Activated CD4-positive, alpha-beta T cell treated with anti-CD3 and anti-CD28 coated beads for 48 hours (primary cell): ENCODE measurements around the gene RPL10A.
"Not testable (repeated sequence)": the region's sequence is repeated elsewhere in the genome, so short reads cannot be mapped to it uniquely, and the experiment has no call there.

Experiments used
- DNase-seq: peaks from one replicate; pipeline ENCODE4 v3.0.0-alpha.2; 2020

RPL10A gene

DNA sequence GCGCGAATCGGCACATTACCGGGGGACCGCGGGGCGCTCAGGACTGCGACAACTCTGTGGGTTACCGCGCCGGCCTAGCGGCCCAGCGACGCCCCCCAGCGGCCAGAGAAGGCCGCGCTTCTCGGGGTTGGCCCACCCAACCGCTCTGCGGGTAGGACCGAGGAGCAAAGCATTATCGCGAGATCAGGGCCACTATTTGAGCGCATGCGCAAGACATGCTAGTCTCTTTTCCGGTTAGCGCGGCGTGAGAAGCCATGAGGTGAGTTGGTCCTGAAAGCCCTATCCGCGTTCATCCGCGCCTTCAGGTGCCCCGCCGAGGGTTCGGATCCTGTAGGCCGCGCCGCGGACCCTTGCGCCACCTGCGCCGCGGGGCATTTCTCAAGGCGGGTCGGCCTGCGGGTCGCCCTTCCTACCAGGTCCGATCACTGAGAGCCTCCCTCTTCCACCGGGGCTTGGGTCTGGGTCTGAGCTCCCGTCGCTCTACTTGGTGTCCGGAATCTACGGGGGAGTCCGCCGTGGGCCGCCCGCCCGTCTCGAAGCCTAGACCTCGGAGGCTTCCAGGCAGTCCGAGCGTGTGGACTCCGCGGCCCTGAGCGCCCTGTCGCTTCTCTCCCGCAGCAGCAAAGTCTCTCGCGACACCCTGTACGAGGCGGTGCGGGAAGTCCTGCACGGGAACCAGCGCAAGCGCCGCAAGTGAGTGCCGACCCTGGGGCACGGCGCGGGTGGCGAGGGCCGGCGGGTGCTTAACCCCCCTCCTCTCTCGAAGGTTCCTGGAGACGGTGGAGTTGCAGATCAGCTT lies at the start of gene RPL10A:
Gene RPL10A (plus strand): TSS at position 221 of the 799 bp plus-strand sequence. CDS start 34 bp downstream, at position 255.
- DNase-seq: peak; percentile 97

DNA sequence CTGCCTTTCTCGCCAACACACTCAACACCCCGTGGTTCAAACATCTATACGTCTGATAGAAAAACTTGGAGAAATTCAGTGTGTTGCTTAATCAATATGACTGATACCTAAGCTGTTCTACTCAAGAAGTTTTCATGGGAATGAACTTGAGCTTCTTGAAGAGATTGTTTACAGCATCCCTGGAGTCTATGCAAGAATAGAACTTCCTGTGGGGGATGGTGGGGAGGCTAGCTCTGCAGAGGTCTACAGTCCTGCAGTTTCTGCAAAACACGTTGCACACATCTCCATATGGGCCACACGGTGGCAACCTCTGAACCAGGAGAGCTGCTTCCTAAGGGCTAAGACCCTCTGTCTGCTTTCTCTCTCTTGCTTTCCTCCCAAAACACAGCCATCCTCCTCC lies 48.8 kb upstream of the RPL10A start:
- DNase-seq: peak; percentile 13

DNA sequence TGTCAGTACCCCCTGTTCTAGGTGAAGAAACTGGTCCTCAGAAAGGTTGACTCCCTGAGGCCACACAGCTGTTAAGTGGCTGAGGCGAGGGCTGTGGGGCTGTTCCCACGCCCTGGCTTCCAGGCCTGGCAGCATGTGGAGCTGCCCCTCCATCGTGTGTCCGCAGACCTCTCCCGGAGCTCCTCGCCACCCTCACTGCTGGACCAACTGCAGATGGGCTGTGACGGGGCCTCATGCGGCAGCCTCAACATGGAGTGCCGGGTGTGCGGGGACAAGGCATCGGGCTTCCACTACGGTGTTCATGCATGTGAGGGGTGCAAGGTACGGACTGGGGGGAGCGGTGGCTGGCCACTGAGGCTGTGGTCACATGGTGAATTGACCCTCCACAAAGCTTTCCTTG lies 48.2 kb upstream of the RPL10A start:
- no peak for DNase-seq

DNA sequence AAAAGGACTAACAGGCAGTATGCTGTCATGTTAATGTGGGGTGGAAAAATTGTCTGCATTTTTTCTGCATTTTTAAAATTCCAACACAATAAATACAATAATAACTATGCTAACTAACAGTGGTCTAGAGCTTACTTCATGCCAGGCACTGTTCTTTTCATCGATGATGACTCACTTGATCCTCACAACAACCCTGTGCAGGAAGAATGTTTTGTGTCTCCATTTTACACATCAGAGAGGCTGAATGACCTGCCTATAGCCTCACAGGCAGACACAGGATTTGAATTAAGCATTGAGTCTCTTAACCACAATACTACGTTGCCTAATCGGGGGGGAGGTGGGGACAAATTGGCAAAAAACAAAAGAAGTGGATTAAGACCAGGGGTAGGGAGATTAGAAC lies 42.9 kb upstream of the RPL10A start:
- no peak for DNase-seq

DNA sequence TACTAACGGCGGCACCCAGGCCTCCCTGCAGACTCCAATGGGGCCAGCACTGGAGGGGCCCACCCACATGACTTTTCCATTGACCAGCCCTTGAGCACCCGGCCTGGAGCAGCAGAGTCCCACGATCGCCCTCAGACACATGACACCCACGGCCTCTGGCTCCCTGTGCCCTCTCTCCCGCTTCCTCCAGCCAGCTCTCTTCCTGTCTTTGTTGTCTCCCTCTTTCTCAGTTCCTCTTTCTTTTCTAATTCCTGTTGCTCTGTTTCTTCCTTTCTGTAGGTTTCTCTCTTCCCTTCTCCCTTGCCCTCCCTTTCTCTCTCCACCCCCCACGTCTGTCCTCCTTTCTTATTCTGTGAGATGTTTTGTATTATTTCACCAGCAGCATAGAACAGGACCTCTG lies 42.1 kb upstream of the RPL10A start:
- no peak for DNase-seq

DNA sequence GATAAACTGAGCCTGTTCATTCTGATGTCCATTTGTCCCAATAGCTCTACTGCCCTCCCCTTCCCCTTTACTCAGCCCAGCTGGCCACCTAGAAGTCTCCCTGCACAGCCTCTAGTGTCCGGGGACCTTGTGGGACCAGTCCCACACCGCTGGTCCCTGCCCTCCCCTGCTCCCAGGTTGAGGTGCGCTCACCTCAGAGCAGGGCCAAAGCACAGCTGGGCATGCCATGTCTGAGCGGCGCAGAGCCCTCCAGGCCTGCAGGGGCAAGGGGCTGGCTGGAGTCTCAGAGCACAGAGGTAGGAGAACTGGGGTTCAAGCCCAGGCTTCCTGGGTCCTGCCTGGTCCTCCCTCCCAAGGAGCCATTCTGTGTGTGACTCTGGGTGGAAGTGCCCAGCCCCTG lies 40.8 kb upstream of the RPL10A start:
- no peak for DNase-seq

DNA sequence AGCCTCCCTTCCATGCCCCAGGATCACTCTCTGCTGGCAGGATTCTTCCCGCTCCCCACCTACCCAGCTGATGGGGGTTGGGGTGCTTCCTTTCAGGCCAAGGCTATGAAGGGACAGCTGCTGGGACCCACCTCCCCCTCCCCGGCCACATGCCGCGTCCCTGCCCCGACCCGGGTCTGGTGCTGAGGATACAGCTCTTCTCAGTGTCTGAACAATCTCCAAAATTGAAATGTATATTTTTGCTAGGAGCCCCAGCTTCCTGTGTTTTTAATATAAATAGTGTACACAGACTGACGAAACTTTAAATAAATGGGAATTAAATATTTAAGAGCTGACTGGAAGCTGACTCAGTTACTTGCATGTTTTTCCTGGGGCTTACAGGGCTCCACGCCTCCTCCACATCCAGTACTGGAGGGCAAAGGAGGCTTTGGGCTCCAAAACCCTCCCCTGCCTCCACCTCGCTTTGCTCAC lies 40.3 kb upstream of the RPL10A start:
- no peak for DNase-seq

DNA sequence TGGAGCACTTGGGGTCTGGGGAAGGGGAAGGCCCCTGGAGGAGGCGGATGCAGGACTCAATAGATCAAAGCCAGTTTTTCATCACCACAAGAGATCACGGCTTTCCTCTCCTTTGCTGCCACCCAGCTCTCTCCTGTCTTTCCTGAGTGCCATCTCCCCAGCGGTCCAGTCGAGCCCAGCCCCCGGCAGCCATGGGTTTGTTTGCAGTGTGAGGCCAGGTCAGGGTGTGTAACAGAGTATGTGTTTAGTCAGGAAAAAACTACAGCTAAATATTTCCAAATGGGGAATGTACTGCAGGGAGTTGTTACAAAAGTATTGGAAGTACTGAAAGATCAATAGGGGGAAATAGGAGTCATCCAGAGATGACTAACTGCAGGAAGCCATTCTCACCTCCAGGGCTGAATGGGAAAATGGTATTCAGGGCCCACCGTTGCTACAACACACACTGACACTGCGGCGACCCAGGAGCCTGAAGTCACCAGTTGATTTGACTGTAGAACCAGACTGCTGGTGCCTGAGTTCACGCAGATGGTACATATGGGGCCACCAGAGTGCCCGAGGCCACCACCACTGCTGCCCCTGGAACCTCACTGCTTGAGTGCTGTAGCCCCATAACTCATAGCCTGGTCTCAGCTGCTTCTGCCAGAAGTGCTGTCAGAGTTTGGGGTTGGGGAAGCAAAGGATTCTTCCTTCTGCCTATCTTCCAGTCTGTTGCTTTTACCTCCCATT lies 39.6 kb upstream of the RPL10A start:
- no peak for DNase-seq

DNA sequence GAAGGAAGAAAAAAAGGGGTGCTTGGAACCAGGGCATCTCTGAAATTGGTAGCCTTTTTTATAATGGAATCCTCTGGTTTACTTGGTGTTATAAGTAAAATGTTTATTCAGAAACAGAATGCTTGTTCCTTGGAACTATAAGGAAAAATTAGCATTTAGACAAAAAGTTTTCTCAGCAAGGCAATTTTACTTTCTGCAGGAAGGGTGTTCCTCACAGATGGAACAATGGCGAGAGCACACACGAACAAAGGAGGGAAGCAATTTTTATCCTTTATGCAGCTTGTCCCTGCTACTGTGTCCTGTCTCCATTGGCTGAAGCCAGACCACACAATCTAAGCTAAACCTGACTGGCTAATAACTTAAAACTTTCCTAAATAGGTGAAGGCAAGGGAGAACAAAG lies 38.7 kb upstream of the RPL10A start:
- DNase-seq: no peak

DNA sequence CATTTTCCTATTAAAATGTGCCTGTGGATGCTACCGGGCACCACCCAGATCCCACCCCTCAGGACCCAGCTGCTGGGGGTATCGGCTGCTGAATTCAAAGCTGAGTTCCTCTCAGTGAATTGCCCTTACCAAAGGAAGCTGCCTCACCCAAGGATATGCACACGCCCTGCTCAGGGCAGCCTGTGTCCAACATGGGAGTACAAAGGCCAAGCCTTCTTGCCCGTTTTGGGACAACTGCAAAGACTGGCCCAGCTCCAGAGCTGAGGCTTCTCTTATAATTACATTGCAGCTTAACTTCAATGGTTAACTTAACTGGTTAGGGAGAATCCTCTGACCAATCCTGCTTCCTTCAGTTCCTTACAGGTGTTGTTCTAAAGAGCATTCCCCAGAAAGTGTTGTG lies 35.9 kb upstream of the RPL10A start:
- no peak for DNase-seq

DNA sequence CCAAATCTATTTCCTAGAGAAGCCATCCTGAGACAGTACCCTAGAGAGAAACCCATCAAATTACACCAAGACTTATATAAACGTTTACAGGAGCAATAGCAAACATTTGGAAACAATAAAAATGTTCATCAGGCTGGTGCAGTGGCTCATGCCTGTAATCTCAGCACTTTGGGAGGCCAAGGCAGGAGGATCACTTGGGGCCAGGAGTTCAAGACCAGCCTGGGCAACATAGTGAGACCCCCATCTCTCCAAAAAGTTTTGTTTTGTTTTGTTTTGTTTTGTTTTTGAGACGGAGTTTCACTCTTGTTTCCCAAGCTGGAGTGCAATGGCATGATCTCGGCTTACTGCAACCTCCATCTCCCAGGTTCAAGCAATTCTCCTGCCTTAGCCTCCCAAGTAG lies 35.5 kb upstream of the RPL10A start:
- not testable (repeated sequence) for DNase-seq

DNA sequence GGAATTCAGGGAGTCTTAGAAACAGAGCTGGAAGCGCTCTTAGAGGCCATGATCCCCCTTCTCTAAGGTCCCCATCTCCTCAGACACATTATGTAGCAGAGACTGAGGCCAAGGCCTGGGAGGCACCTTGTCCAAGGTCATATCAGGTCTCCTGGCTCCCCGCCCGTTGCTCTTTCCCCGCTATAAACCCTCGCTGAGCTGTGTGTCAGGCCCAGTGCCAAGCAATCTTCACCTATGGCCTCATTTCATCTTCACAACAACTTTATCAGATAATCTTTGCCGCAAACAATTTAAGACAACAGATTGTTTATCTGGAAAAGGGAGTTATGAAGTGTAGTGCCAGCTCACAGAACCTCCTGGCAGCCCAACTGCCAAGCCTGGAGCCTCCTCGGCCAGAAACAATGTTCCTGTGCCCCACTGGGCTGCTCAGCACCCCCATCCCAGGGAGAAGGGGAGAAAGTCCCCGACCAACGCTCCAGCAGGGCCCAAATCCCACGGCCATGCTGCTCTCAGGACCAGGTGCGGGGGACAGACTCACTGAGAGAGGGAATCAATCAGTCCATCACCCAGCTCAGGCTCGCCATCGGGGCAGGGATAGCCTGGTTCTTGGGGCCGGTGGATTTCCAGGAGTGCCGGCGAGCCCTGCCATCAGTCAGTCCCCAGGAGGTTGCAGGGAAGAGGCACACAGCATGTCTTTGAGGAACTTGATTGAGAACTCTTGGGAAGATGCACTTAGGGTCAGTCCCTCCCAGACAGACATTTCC lies 32.9 kb upstream of the RPL10A start:
- DNase-seq: no peak

DNA sequence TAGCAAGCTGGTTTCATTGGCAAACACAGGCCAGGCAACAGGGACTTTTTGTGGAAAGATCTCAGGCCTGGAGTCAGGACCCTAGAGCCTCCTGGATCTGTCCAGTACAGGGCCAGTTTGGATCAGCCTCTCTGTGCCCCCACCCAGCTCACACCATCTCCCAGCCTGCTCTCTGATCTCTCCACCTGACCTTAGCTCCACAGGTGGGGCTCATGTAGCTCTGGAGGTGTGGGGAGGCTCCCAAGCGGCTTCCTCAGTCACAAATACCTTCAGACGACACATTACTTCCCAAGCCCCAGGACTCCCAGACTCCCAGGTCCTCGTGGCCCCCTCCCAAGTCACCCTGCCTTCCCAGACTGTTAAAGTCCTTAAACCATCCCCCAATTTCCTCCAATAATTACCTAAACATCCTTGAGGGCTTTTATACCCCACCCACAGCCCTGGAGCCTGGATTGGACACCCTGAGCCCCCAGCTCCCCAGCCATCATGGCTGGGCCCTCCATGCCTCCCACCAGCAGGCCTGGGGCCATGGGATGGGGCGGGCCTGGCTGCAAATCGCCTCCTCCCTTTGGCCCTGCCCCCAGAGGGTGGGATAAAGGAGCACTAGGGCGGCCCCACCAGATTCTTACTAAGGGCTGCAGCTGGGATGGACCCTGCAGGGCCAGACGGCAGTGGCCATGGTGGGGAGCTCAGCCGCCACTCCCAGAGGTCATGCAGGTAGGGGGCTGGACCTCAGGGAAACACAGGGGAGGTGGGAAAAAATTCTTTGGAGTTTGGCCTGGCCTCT lies 31.9 kb upstream of the RPL10A start:
- no peak for DNase-seq

DNA sequence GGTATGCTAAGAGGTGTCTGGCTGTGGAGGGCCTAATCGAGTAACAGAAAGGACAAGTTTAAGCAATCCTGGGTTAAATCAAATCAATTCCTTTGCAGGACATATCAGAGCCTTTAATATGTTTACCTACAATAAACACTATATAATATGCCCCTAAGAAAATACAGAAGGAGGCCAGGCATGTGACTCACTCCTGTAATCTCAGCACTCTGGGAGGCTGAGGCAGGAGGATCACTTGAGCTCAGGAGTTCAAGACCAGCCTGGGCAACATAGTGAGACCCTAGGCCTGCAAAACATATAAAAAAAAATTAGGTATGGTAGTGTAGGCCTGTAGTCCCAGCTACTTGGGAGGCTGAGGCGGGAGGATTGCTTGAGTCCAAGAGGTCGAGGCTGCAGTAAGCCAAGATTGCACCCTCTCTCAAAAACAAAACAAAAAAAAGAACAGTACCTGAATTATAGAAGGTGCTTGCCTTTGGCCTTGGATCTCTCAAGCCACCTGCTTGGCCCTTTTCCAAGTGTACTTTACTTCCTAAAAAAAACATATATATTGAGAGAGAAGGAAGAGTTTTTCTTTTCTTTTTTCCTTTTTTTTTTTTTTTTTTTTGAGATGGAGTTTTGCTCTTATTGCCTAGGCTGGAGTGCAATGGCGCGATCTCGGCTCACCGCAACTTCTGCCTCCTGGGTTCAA lies 29.7 kb upstream of the RPL10A start:
- not testable (repeated sequence) for DNase-seq

DNA sequence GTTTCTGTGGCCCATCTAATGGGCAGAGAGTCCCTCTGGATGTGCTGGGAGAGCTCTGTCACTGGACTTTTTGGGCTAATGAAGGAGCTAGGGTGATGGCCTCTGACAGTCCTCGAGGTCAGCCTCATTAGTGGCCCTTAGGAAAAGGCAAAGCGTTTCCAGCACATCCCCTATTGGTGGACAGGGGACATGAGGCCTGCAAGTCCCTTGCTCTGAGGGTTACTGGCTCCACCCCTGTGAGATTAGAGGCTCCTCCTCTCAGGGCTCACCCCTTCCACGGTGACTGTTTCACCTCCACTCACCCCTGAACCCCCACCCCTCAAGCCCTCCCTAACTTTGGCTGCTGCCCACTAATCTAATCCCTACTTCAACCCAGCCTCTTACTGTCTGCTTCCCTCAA lies 28.9 kb upstream of the RPL10A start:
- no peak for DNase-seq

DNA sequence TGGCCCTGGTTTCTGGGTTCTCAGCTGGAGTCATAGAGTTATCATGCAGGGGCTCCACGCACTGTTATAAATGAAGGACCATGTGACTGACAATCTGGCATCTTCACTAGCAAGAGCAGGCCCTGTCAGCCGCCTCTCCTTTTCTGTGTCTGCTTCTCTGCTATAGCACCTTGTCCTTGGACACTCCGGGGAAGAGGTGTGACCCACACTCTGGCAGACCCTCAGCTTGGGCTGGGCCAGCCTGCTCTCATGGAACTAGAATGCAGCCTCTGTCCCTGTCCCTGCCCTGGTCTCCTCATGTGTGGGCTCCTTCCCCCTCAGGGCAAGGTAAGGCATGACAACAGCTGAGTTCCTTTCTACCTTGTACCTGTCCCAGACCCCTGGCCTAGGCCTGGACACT lies 27.0 kb upstream of the RPL10A start:
- no peak for DNase-seq

DNA sequence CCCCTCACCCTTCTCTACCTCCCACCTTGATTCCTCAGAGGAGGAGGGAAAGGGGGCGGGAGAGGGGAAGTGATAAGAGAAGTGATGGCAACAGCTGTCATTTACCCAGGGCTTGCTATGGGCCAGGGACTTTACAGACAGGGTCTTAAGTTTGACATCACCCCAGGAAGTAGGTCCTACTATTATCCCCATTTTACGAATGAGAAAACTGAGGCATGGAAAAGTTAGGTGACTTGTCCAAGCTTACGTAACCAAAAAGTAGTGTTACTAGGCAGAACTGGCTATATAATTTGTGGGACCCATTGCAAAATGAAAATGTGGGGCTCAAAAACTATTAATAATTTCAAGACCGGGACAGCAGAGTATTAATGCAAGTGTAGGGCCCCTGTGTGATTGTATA lies 26.6 kb upstream of the RPL10A start:
- DNase-seq: no peak

DNA sequence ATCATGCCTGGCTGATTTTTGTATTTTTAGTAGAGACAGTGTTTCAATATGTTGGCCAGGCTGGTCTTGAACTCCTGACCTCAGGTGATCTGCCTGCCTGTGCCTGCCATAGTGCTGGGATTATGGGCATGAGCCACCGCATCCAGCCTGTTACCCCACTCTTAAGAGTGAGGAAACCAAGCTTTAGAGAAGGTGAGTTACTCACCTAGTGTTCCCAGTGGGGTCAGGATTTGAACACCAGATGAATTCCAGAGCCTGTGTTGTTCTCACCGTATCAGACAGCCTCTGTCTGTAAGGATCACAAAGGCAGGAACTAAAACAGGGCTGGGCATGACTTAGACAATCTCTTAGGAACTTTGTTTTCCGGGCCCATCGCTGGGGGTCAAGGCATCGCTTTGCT lies 25.5 kb upstream of the RPL10A start:
- no peak for DNase-seq

DNA sequence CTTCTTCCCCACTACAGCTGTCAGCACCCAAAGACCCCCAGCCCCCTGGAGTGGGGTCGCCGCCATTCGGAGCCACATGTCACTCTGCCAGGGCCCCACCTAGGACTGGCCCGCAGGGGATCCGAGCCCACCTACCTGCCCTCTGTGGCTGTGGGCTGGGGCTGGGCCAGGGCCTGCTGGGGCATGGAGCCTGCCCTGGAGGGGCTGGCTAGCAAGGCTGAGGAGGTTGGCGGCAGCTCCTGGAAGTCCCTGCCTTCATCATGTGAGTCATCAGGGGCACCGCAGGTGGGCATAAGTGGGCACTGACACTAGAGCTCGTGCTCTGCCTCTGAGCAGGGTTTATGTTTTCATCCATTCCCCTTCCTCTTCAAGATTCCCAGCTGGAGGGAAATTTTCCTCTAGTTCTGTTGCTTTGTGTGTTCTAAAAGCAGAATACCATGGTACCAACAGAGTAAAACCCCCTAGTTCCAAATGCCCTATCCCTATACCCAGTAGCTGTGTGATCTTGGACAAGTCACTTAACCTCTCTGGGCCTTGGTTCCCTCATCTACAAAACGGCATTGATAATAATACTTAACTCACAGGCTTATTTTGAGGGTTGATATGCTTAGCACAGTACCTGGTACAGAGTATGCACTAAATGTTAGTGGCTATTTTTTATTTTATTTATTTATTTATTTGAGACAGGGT lies 24.7 kb upstream of the RPL10A start:
- DNase-seq: no peak

DNA sequence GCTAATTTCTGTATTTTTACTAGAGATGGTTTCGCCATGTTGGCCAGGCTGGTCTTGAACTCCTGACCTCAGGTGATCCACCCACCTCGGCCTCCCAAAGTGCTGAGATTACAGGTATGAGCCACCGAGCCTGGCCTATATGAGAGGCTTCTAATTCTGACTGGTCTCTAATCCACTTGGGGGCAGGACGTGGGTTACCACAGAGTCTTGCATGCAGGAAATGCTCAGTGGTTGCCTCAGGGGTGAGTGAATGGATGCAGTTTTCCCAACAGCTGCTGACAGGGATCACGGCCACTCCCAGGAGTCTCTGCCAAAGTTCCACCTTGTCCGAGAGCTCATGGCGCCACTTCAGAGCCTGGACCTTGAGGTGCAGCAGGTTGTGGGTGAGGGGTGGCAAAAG lies 22.5 kb upstream of the RPL10A start:
- DNase-seq: peak; percentile 23

DNA sequence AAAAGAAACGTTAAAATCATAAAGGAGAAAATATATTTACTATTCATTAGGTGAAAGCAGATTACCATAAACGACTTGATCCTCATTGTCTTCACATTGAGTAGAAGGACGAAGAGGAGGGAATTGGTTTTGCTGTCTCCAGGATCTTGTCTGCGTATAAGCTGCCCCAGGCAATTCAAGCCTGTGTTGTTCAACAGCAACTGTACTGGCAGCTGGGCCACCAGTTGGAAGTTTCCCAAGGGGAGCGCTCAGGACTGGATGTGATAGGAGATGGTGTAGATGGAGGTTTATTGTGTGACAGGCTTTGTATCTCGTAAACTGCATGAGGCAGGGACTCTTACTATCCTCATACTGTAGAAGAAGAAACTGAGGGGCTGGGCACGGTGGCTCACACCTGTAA lies 20.0 kb upstream of the RPL10A start:
- DNase-seq: no peak
